ENCODE data around the gene PEX12. TPM values are rescaled to one million over a fixed set of nuclear protein-coding genes. Genes with fewer than 3 reads are reported as not detected.

PEX12 gene
- polyA plus RNA-seq, 2 of the 4 experiments (the other 2 are of a cell fraction), result 4.7 to 11.2 TPM

- no peak overlapping the region for H3K4me2 ChIP-seq
- ChIA-PET POLR2A (interaction anchor here (0.6 kb wide), 1 partner anchor 40 kb away, joined by 3 read pairs; the partner anchor contains the start of gene PEX12), CTCF (interaction anchor here (0.9 to 11.0 kb wide), 4 partner anchors 10 to 145 kb away, joined by 3 to 324 read pairs (median 4); no protein-coding TSS in a partner anchor)
- H3K4me3 ChIP-seq, result no peak overlapping the region
- H3K27ac ChIP-seq, result no peak overlapping the region
- FAIRE-seq (peak; percentile 83), DNase-seq (ENCODE audit: low read depth in 1 of 2, low spot score in 1 of 2) (no peak), ATAC-seq (no peak)
- H3K9me3 ChIP-seq, result no peaks in the 10 kb centered on the region
- TF ChIP-seq NR3C1 (IDR thresholded peaks at IDR 0.05) (no peak), POLR2A (IDR thresholded peaks at IDR 0.05; ENCODE audit: low read length) (no peak), CBX2 (IDR thresholded peaks at IDR 0.05; ENCODE audit: borderline replicate concordance, low read depth) (no peak), REST (IDR thresholded peaks at IDR 0.05) (no peak), ZNF302 (CRISPR knock-in tag; IDR thresholded peaks at IDR 0.05) (no peak), ZC3H11A (IDR thresholded peaks at IDR 0.05) (no peak), TP53 (CRISPR knock-in tag; IDR thresholded peaks at IDR 0.05) (no peak), HMGXB4 (CRISPR knock-in tag; IDR thresholded peaks at IDR 0.05; ENCODE audit: borderline replicate concordance) (no peak), HOXA7 (CRISPR knock-in tag; IDR thresholded peaks at IDR 0.05) (no peak), FOSB (CRISPR knock-in tag; IDR thresholded peaks at IDR 0.05) (no peak), PHF8 (IDR thresholded peaks at IDR 0.05; ENCODE audit: borderline replicate concordance, low read depth) (no peak), KDM5A (IDR thresholded peaks at IDR 0.05) (no peak), MYC (IDR thresholded peaks at IDR 0.05; ENCODE audit: borderline replicate concordance, low read length) (no peak), HOXB5 (CRISPR knock-in tag; IDR thresholded peaks at IDR 0.05) (no peak), TFCP2L1 (CRISPR knock-in tag; IDR thresholded peaks at IDR 0.05) (no peak), EP300 (IDR thresholded peaks at IDR 0.05) (no peak), EHMT2 (IDR thresholded peaks at IDR 0.05; ENCODE audit: low read depth) (no peak), JUN (IDR thresholded peaks at IDR 0.05) (no peak), ESRRA (IDR thresholded peaks at IDR 0.05; ENCODE audit: borderline replicate concordance, low read length) (no peak), CHD4 (IDR thresholded peaks at IDR 0.05; ENCODE audit: borderline replicate concordance) (no peak)
- H3K4me1 ChIP-seq, result peaks cover 6% of the 10 kb centered on the region; the same call in 2 of the 3 replicates
These were observed 40.3 kb upstream of the PEX12 start for GRCh38 chr17:35618628-35619027.

- 86% methylated on average over 2 of the region's 2 CpGs for WGBS (ENCODE audit: missing lambda C conversion rate)
- TF ChIP-seq NR3C1 (IDR thresholded peaks at IDR 0.05), result no peak
- no peak for TF ChIP-seq ZNF302 (CRISPR knock-in tag; IDR thresholded peaks at IDR 0.05)
These were observed 39.1 kb upstream of the PEX12 start for GRCh38 chr17:35617505-35617904.

More at GRCh38 chr17:35617505-35617904, 39.1 kb upstream of the PEX12 start:
- ATAC-seq (no peak), DNase-seq (ENCODE audit: low read depth in 1 of 2, low spot score in 1 of 2) (no peak), FAIRE-seq (no peak)
- POLR2A ChIA-PET, result no interaction called here
- Histone ChIP-seq H3K4me2 (no peak overlapping the region), H3K27ac (no peak overlapping the region), H3K9me3 (no peaks in the 10 kb centered on the region), H3K4me3 (no peak overlapping the region), H3K4me1 (peaks cover 6% of the 10 kb centered on the region; the same call in 2 of the 3 replicates)
- CTCF ChIA-PET, result interaction anchor here (0.7 to 11.0 kb wide), 5 partner anchors 10 to 130 kb away, joined by 3 to 324 read pairs (median 6); no protein-coding TSS in a partner anchor
